Osteoblast (primary cell): ENCODE results near the gene UBE2B. TPM values are rescaled to one million over a fixed set of nuclear protein-coding genes. Genes with fewer than 3 reads are reported as not detected.

Experiments used
- DNase-seq: peaks from one replicate; pipeline ENCODE4 v3.0.0; 2011; ENCODE audit warnings: low spot score, mixed read lengths; ENCODE audit not compliant: insufficient read length; ENCODE audit errors: missing footprints
- H2AFZ ChIP-seq: 2 replicates; pipeline ENCODE4 v1.6.0; 2011; ENCODE audit warnings: mild to moderate bottlenecking, low read length
- H3K27ac ChIP-seq: 2 replicates; pipeline ENCODE4 v1.5.1; 2011; ENCODE audit warnings: mild to moderate bottlenecking, low read depth, low read length, moderate library complexity
- H3K27me3 ChIP-seq: 2 replicates; pipeline ENCODE4 v1.6.0; 2012; ENCODE audit warnings: mild to moderate bottlenecking, control low read depth, inconsistent platforms, low read length, moderate library complexity; ENCODE audit not compliant: insufficient read depth
- H3K36me3 ChIP-seq: 2 replicates; pipeline ENCODE4 v1.5.1; 2011; ENCODE audit warnings: mild to moderate bottlenecking, low read length, control low read depth, moderate library complexity; ENCODE audit not compliant: insufficient read depth
- H3K4me1 ChIP-seq: 2 replicates; pipeline ENCODE4 v1.5.1; 2011; ENCODE audit warnings: mild to moderate bottlenecking, low read length, control low read depth, moderate library complexity; ENCODE audit not compliant: insufficient read depth
- H3K4me2 ChIP-seq: 2 replicates; pipeline ENCODE4 v1.6.0; 2011; ENCODE audit warnings: mild to moderate bottlenecking, low read length; ENCODE audit not compliant: insufficient read depth
- H3K4me3 ChIP-seq: fragments of 200-600 bp; sonication (generic); 3 replicates; pipeline ENCODE4 v1.5.1; 2012; ENCODE audit warnings: mild to moderate bottlenecking, low read length, inconsistent platforms; ENCODE audit not compliant: insufficient read depth
- H3K79me2 ChIP-seq: 2 replicates; pipeline ENCODE4 v1.6.0; 2012; ENCODE audit warnings: mild to moderate bottlenecking, low read length, control low read depth, inconsistent platforms; ENCODE audit not compliant: insufficient read depth
- H3K9me3 ChIP-seq: 2 replicates; pipeline ENCODE4 v1.5.1; 2011; ENCODE audit warnings: low read depth, low read length, control low read depth
- H4K20me1 ChIP-seq: 2 replicates; pipeline ENCODE4 v1.6.0; 2012; ENCODE audit warnings: mild to moderate bottlenecking, low read length, control low read depth; ENCODE audit not compliant: insufficient read depth
- total RNA-seq: library from RNA; depleted of rRNA; stranded (reverse); fragments of >200 nt; gene quantifications from 2 replicates; pipeline ENCODE4 v1.2.3, GENCODE V29; 2012
- TF ChIP-seq, protein P1 (sequence below): IDR thresholded peaks from 2 replicates; pipeline ENCODE4 v1.5.1; 2011; ENCODE audit warnings: mild to moderate bottlenecking, low read depth, low read length, moderate library complexity; ENCODE audit errors: extremely low read depth

UBE2B gene
- total RNA-seq, 1 donor, result 73.5 TPM

DNA sequence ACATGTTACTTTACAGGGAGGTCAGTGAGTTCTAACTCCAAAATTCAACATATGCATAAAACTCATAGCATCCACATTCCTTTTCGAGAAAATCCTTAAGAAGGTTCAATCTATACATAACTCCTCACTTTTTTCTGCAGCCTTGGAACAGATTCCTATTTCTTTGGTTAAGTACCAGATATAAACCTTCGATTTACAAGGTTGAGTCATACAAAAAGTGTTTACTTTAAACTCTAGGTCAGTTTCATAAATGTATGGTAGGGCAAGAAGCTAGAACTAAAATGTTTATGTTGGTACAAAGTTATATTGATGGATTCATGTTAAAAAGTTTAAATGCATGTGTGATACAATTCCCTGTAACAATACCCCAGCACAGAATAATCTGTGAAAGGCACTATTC is 20.9 kb downstream of the UBE2B start:
- TF ChIP-seq, protein P1, sequence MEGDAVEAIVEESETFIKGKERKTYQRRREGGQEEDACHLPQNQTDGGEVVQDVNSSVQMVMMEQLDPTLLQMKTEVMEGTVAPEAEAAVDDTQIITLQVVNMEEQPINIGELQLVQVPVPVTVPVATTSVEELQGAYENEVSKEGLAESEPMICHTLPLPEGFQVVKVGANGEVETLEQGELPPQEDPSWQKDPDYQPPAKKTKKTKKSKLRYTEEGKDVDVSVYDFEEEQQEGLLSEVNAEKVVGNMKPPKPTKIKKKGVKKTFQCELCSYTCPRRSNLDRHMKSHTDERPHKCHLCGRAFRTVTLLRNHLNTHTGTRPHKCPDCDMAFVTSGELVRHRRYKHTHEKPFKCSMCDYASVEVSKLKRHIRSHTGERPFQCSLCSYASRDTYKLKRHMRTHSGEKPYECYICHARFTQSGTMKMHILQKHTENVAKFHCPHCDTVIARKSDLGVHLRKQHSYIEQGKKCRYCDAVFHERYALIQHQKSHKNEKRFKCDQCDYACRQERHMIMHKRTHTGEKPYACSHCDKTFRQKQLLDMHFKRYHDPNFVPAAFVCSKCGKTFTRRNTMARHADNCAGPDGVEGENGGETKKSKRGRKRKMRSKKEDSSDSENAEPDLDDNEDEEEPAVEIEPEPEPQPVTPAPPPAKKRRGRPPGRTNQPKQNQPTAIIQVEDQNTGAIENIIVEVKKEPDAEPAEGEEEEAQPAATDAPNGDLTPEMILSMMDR, result no peak
- H3K4me1 ChIP-seq, result no peaks in the 10 kb centered on the region
- no peak overlapping the region for H3K27ac ChIP-seq
- no peak overlapping the region for H3K4me2 ChIP-seq
- peaks cover 4% of the 10 kb centered on the region for H3K79me2 ChIP-seq
- H3K27me3 ChIP-seq, result no peaks in the 10 kb centered on the region
- peaks cover 10% of the 10 kb centered on the region for H4K20me1 ChIP-seq
- no peak for DNase-seq
- H3K9me3 ChIP-seq, result no peaks in the 10 kb centered on the region
- H2AFZ ChIP-seq, result no peak overlapping the region
- no peak overlapping the region for H3K4me3 ChIP-seq
- H3K36me3 ChIP-seq, result peaks cover 78% of the 10 kb centered on the region

GRCh38 chr5:134394932-134395331 is 23.6 kb downstream of the UBE2B start:
- H3K79me2 ChIP-seq, result no peaks in the 10 kb centered on the region
- no peaks in the 10 kb centered on the region for H3K27me3 ChIP-seq
- peaks cover 3% of the 10 kb centered on the region for H4K20me1 ChIP-seq
- H3K4me1 ChIP-seq, result no peaks in the 10 kb centered on the region
- TF ChIP-seq, protein P1, result no peak
- no peaks in the 10 kb centered on the region for H3K9me3 ChIP-seq
- H2AFZ ChIP-seq, result no peak overlapping the region
- peaks cover 71% of the 10 kb centered on the region for H3K36me3 ChIP-seq
- H3K27ac ChIP-seq, result no peak overlapping the region
- no peak for DNase-seq
- H3K4me3 ChIP-seq, result no peak overlapping the region
- no peak overlapping the region for H3K4me2 ChIP-seq

DNA sequence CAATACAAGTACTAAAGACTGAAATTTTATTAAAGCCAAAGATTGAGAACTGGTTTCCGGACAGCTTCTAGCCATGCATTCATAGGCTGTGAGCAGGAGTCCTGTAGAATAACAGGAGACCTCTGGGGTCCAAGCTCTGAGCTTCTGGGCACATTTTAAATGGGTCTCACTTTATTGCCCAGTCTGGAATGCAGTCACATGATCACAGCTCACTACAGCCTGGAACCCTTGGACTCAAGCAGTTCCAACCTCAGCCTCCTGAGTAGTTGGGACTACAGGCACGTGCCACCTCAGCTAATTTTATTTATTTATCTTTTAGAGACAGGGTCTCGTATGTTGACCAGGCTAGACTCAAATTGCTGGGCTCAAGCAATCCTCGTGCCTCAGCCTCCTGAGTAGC is 24.9 kb downstream of the UBE2B start:
- H3K4me1 ChIP-seq, result no peaks in the 10 kb centered on the region
- H4K20me1 ChIP-seq, result peaks cover 3% of the 10 kb centered on the region
- H3K79me2 ChIP-seq, result no peaks in the 10 kb centered on the region
- no peak overlapping the region for H3K4me3 ChIP-seq
- H3K4me2 ChIP-seq, result no peak overlapping the region
- TF ChIP-seq, protein P1, result no peak
- H2AFZ ChIP-seq, result no peak overlapping the region
- H3K27me3 ChIP-seq, result no peaks in the 10 kb centered on the region
- H3K27ac ChIP-seq, result no peak overlapping the region
- peaks cover 59% of the 10 kb centered on the region for H3K36me3 ChIP-seq
- no peak for DNase-seq
- H3K9me3 ChIP-seq, result no peaks in the 10 kb centered on the region

GRCh38 chr5:134397196-134397595 is 25.8 kb downstream of the UBE2B start:
- Histone ChIP-seq H3K79me2 (no peaks in the 10 kb centered on the region), H3K4me3 (no peak overlapping the region), H3K4me1 (no peaks in the 10 kb centered on the region), H3K36me3 (peaks cover 53% of the 10 kb centered on the region), H3K4me2 (no peak overlapping the region), H3K27me3 (no peaks in the 10 kb centered on the region), H3K27ac (no peak overlapping the region), H3K9me3 (no peaks in the 10 kb centered on the region), H2AFZ (no peak overlapping the region), H4K20me1 (peaks cover 3% of the 10 kb centered on the region)
- DNase-seq, result no peak
- TF ChIP-seq, protein P1, result no peak
